ENCODE results near the gene MYL11.

Gene MYL11

GRCh38 chr16:30355144-30355953 is 19.3 kb upstream of the MYL11 start, which contains the start of gene CD2BP2:
Gene CD2BP2 (minus strand): TSS chr16:30355308. CDS start chr16:30354681, 627 bp downstream.
- H3K4me3 ChIP-seq (replicated peaks in 1 of 2; ENCODE audit: low read depth in 2 of 2, low read length in 2 of 2): peak within 1 kb of the TSS; percentile 95 to 96
- no peak for TF ChIP-seq CTCF (IDR thresholded peaks at IDR 0.05; ENCODE audit: low read depth, low read length)
- DNase-seq (ENCODE audit: low read depth in 2 of 2): peak; percentile 100

GRCh38 chr16:30355954-30356308 is 18.7 kb upstream of the MYL11 start:
- DNase-seq (ENCODE audit: low read depth in 2 of 2): no peak

GRCh38 chr16:30356401-30357084 is 18.1 kb upstream of the MYL11 start:
- H3K4me3 ChIP-seq (replicated peaks in 1 of 2; ENCODE audit: low read depth in 2 of 2, low read length in 2 of 2): no peak overlapping the region
- no peak for DNase-seq (ENCODE audit: low read depth in 2 of 2)
- no peak for TF ChIP-seq CTCF (IDR thresholded peaks at IDR 0.05; ENCODE audit: low read depth, low read length)

More at GRCh38 chr16:30355954-30356308, 18.7 kb upstream of the MYL11 start:
- peak overlapping the region; percentile 95 to 96 for H3K4me3 ChIP-seq (replicated peaks in 1 of 2; ENCODE audit: low read depth in 2 of 2, low read length in 2 of 2)
- TF ChIP-seq CTCF (IDR thresholded peaks at IDR 0.05; ENCODE audit: low read depth, low read length): no peak

- no peak overlapping the region for H3K4me3 ChIP-seq (replicated peaks in 1 of 2; ENCODE audit: low read depth in 2 of 2, low read length in 2 of 2)
- DNase-seq (ENCODE audit: low read depth in 2 of 2): no peak
Measured at GRCh38 chr16:30357085-30357714, 17.4 kb upstream of the MYL11 start.

GRCh38 chr16:30357715-30358576 is 16.7 kb upstream of the MYL11 start:
- no peak overlapping the region for H3K4me3 ChIP-seq (replicated peaks in 1 of 2; ENCODE audit: low read depth in 2 of 2, low read length in 2 of 2)
- DNase-seq (ENCODE audit: low read depth in 2 of 2): no peak
- TF ChIP-seq CTCF (IDR thresholded peaks at IDR 0.05; ENCODE audit: low read depth, low read length): no peak

More at GRCh38 chr16:30357085-30357714, 17.4 kb upstream of the MYL11 start:
- no peak for TF ChIP-seq CTCF (IDR thresholded peaks at IDR 0.05; ENCODE audit: low read depth, low read length)

GRCh38 chr16:30358577-30358936 is 16.0 kb upstream of the MYL11 start:
- no peak for DNase-seq (ENCODE audit: low read depth in 2 of 2)
- TF ChIP-seq CTCF (IDR thresholded peaks at IDR 0.05; ENCODE audit: low read depth, low read length): no peak
- H3K4me3 ChIP-seq (replicated peaks in 1 of 2; ENCODE audit: low read depth in 2 of 2, low read length in 2 of 2): no peak overlapping the region

Measured in cardiac fibroblast (primary cell).